ENCODE results near the gene NAALADL2. TPM values are rescaled to one million over a fixed set of nuclear protein-coding genes. Genes with fewer than 3 reads are reported as not detected.

NAALADL2 gene
- total and polyA plus RNA-seq, 2 of the 4 experiments (the other 2 are of a cell fraction) = 3.8 to 19.2 TPM

GRCh38 chr3:175735866-175736265 is 876.7 kb downstream of the NAALADL2 start:
- intact Hi-C loops (cut with micrococcal nuclease) (no loop called here), dilution Hi-C loops (cut with HindIII; ENCODE audit: low sequenced_read_pairs, unreplicated experiment) (no loop called here), in situ Hi-C loops (cut with MboI; ENCODE audit: low sequenced_read_pairs) (no loop called here)
- H2BK20ac ChIP-seq (ENCODE audit: low read depth, low read length) = no peak overlapping the region
- no peak overlapping the region for H2BK15ac ChIP-seq (ENCODE audit: low read depth, low read length)
- no peak overlapping the region for H2AFZ ChIP-seq (replicated peaks; ENCODE audit: low read length, poor library complexity)
- no peak overlapping the region for H4K8ac ChIP-seq (ENCODE audit: low read depth in 2 of 2, low read length in 2 of 2)
- H3K14ac ChIP-seq (replicated peaks; ENCODE audit: low read depth, low read length) = no peak overlapping the region
- no peak overlapping the region for H3K4ac ChIP-seq (ENCODE audit: low read depth, low read length)
- H3K9me3 ChIP-seq (ENCODE audit: control insufficient read depth, insufficient read depth, low read length) = no peaks in the 10 kb centered on the region
- no peaks in the 10 kb centered on the region for H3K36me3 ChIP-seq (ENCODE audit: control insufficient read depth, insufficient read depth, low read length)
- no peak overlapping the region for H3K4me3 ChIP-seq (ENCODE audit: insufficient read depth, low read depth, low read length)
- ChIA-PET CTCF (interaction anchor here (0.5 kb wide), 1 partner anchor 10 kb away, joined by 3 read pairs; no protein-coding TSS in a partner anchor), POLR2A (ENCODE audit: unreplicated experiment) (no interaction called here)
- ATAC-seq (ENCODE audit: low read depth) = no peak
- no peak overlapping the region for H3K18ac ChIP-seq (ENCODE audit: low read depth, low read length)
- no peak overlapping the region for H2BK120ac ChIP-seq (ENCODE audit: low read depth, low read length)
- no peaks in the 10 kb centered on the region for H3K79me1 ChIP-seq (ENCODE audit: low read depth in 1 of 2, low read length in 2 of 2)
- no TSS peak for BruUV-seq (replicated peaks)
- H3K27ac ChIP-seq (ENCODE audit: insufficient read depth, low read length) = no peak overlapping the region
- no peak overlapping the region for H4K91ac ChIP-seq (ENCODE audit: insufficient read depth, low read depth, low read length)
- no peak for DNase-seq
- no peak overlapping the region for H3K56ac ChIP-seq (ENCODE audit: extremely low read depth, insufficient read depth, low read length)
- H3K23ac ChIP-seq (ENCODE audit: low read depth, low read length) = no peak overlapping the region
- no peak overlapping the region for H3K9ac ChIP-seq (ENCODE audit: low read depth, low read length)
- no peak overlapping the region for H4K5ac ChIP-seq (ENCODE audit: low read depth, low read length)
- no peaks in the 10 kb centered on the region for H4K20me1 ChIP-seq (ENCODE audit: insufficient read depth, low read length)
- H2BK5ac ChIP-seq (ENCODE audit: low read depth, low read length, poor library complexity, severe bottlenecking) = no peak overlapping the region
- no peak overlapping the region for H2AK9ac ChIP-seq (replicated peaks; ENCODE audit: low read depth, low read length, poor library complexity)
- H3K9me1 ChIP-seq (ENCODE audit: insufficient read depth, low read length) = no peaks in the 10 kb centered on the region
- no peaks in the 10 kb centered on the region for H3K27me3 ChIP-seq (ENCODE audit: control insufficient read depth, insufficient read depth, low read length)
- H3K4me2 ChIP-seq (ENCODE audit: low read depth, low read length) = no peak overlapping the region
- no peaks in the 10 kb centered on the region for H3K4me1 ChIP-seq (ENCODE audit: control insufficient read depth, insufficient read depth, low read length)
- no CpG with 5 or more reads among the region's 3 CpGs for WGBS, 2 experiments (ENCODE audit: extremely low coverage in 2 of 2, insufficient read length in 1 of 2)
- no peak overlapping the region for H2AK5ac ChIP-seq (ENCODE audit: low read depth, low read length)
- TF ChIP-seq MXI1 (IDR thresholded peaks at IDR 0.05; ENCODE audit: borderline replicate concordance, low read depth, low read length) (no peak), RAD21 (IDR thresholded peaks at IDR 0.05; ENCODE audit: low read length) (no peak), CTCF (conservative IDR thresholded peaks at IDR 0.05; ENCODE audit: low read depth, low read length) (no peak), MAZ (IDR thresholded peaks at IDR 0.05; ENCODE audit: borderline replicate concordance, low read depth, low read length) (no peak), ELK1 (IDR thresholded peaks at IDR 0.05; ENCODE audit: borderline replicate concordance, low read depth, low read length) (no peak), FOS (IDR thresholded peaks at IDR 0.05; ENCODE audit: low read depth, low read length) (no peak), RFX5 (IDR thresholded peaks at IDR 0.05; ENCODE audit: low read depth, low read length) (no peak), USF2 (IDR thresholded peaks at IDR 0.05; ENCODE audit: low read depth, low read length) (no peak), MAFK (IDR thresholded peaks at IDR 0.05; ENCODE audit: low read depth, low read length) (no peak), CEBPB (IDR thresholded peaks at IDR 0.05; ENCODE audit: low read depth, low read length) (no peak), CHD1 (IDR thresholded peaks at IDR 0.05; ENCODE audit: low read depth, low read length) (no peak), SMC3 (IDR thresholded peaks at IDR 0.05; ENCODE audit: low read depth, low read length) (no peak), POLR2A (IDR thresholded peaks at IDR 0.05; ENCODE audit: low read depth, low read length) (no peak)

All from IMR-90 (cell line).